ENCODE measurements around the gene PRCC. TPM values are rescaled to one million over a fixed set of nuclear protein-coding genes. Genes with fewer than 3 reads are reported as not detected.
"Not testable (repeated sequence)": the region's sequence is repeated elsewhere in the genome, so short reads cannot be mapped to it uniquely, and the experiment has no call there.

The PRCC gene
- polyA plus RNA-seq, 2 of the 4 experiments (the other 2 are of a cell fraction), result 44.5 to 52.0 TPM

DNA sequence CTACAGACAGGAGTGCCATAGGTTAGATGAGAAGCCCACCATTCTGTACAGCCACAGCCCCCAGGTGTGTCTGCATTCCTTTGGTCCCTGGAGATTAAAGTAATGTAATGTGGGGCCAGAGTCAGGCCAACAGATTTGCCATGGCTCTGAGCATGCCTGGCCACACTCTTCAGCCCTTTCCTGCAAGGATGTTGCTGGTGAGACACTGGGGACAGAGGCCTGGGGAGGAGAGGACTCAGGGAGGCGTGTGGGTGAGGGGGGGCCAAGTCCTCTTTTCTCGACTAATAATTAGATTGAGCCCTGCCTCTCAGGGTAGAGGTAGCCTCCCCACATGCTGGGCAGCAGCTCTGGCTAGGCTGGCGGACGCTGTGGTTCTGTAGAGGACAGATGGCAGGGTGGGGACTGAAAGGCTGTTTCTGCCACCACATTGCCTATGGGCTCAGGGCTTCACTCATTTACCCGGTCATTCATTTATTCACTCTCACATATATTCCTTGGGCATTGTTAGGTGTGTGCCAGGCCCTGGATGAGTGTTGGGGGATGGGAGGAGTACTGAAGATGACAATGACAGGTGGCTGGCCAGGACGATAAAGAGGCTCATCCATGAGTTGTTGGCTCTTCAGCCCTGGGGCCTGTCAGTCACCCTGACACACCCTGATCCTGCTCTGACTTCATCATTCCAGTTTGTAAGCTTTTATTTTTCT, 7.1 kb upstream of the PRCC start:
- POLR2A ChIA-PET, result interaction anchor here (1.0 kb wide), 1 partner anchor 13 kb away, joined by 3 read pairs; no protein-coding TSS in a partner anchor
- Histone ChIP-seq H3K4me2 (no peak overlapping the region), H3K27ac (no peak overlapping the region), H3K4me1 (no peaks in the 10 kb centered on the region), H3K4me3 (no peak overlapping the region), H3K9me3 (no peaks in the 10 kb centered on the region)
- TF ChIP-seq EP300 (IDR thresholded peaks at IDR 0.05) (no peak), HOXB5 (CRISPR knock-in tag; IDR thresholded peaks at IDR 0.05) (no peak), SREBF2 (IDR thresholded peaks at IDR 0.05) (no peak), GATA3 (IDR thresholded peaks at IDR 0.05; ENCODE audit: borderline replicate concordance) (no peak), FOSB (CRISPR knock-in tag; IDR thresholded peaks at IDR 0.05) (no peak), POLR2AphosphoS2 (conservative IDR thresholded peaks at IDR 0.05; ENCODE audit: low read length) (no peak), JUNB (IDR thresholded peaks at IDR 0.05) (no peak), KDM1A (IDR thresholded peaks at IDR 0.05; ENCODE audit: low read depth) (no peak), MAX (IDR thresholded peaks at IDR 0.05) (no peak), RAD21 (conservative IDR thresholded peaks at IDR 0.05 in 1 of 2, IDR thresholded peaks at IDR 0.05 in 1 of 2) (no peak), MAFK (IDR thresholded peaks at IDR 0.05; ENCODE audit: partially characterized antibody) (no peak)
- TF ChIP-seq, protein P1, sequence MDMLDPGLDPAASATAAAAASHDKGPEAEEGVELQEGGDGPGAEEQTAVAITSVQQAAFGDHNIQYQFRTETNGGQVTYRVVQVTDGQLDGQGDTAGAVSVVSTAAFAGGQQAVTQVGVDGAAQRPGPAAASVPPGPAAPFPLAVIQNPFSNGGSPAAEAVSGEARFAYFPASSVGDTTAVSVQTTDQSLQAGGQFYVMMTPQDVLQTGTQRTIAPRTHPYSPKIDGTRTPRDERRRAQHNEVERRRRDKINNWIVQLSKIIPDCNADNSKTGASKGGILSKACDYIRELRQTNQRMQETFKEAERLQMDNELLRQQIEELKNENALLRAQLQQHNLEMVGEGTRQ (IDR thresholded peaks at IDR 0.05), result no peak
- FAIRE-seq (no peak), DNase-seq (ENCODE audit: low read depth in 1 of 2, low spot score in 1 of 2) (no peak), ATAC-seq (peak in 1 of 2 experiments; percentile 56; a peak in 4 of 6 replicates)
- CTCF ChIA-PET, result interaction anchor here (0.6 to 13.3 kb wide), 7 partner anchors 8 to 114 kb away, joined by 3 to 130 read pairs (median 4); partner anchors contain the start of genes ISG20L2 and METTL25B
- 66% methylated on average over 5 of the region's 6 CpGs for WGBS (ENCODE audit: missing lambda C conversion rate)

- TF ChIP-seq PHF8 (IDR thresholded peaks at IDR 0.05; ENCODE audit: borderline replicate concordance, low read depth) (no peak), HEYL (CRISPR knock-in tag; IDR thresholded peaks at IDR 0.05) (no peak), NFE2L2 (conservative IDR thresholded peaks at IDR 0.05; ENCODE audit: low read length) (no peak)
- no peaks in the 10 kb centered on the region for H3K9me3 ChIP-seq
- ChIA-PET POLR2A (interaction anchor here (1.0 to 1.2 kb wide), 2 partner anchors 9 to 13 kb away, joined by 3 to 5 read pairs; partner anchors contain the start of gene HDGF), CTCF (interaction anchor here (0.6 to 13.3 kb wide), 6 partner anchors 9 to 113 kb away, joined by 3 to 130 read pairs (median 4); partner anchors contain the start of genes ISG20L2 and METTL25B)
- FAIRE-seq (no peak), ATAC-seq (no peak), DNase-seq (ENCODE audit: low read depth in 1 of 2, low spot score in 1 of 2) (no peak)
- 80% methylated on average over 4 of the region's 4 CpGs for WGBS (ENCODE audit: missing lambda C conversion rate)
- H3K27ac ChIP-seq, result no peak overlapping the region
- no peak overlapping the region for H3K4me3 ChIP-seq
- H3K4me2 ChIP-seq, result no peak overlapping the region
- peaks cover 3% of the 10 kb centered on the region; the same call in 1 of the 3 replicates for H3K4me1 ChIP-seq
These were observed 6.6 kb upstream of the PRCC start for GRCh38 chr1:156760796-156761104.

DNA sequence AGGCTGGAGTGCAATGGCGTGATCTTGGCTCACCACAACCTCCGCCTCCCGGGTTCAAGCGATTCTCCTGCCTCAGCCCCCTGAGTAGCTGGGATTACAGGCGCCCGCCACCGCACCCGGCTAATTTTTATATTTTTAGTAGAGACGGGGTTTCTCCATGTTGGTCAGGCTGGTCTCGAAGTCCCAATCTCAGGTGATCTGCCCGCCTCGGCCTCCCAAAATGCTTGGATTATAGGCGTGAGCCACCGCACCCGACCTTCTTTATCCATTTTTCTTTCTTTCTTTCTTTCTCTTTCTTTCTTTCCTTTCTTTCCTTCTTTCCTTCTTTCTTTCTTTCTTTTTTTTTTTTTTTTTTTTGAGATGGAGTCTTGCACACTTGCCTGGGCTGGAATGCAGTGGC, 2.2 kb upstream of the PRCC start:
- FAIRE-seq; DNase-seq (ENCODE audit: low read depth in 1 of 2, low spot score in 1 of 2); H3K4me2 ChIP-seq; POLR2A ChIA-PET; H3K4me3 ChIP-seq; H3K9me3 ChIP-seq; H3K27ac ChIP-seq; ATAC-seq: not testable (repeated sequence)
- peaks cover 23% of the 10 kb centered on the region for H3K4me1 ChIP-seq
- WGBS (ENCODE audit: missing lambda C conversion rate), result 96% methylated on average over 15 of the region's 15 CpGs
- CTCF ChIA-PET, result interaction anchor here (1.9 to 13.3 kb wide), 3 partner anchors 18 to 38 kb away, joined by 5 to 130 read pairs (median 5); partner anchors contain the start of genes ISG20L2 and METTL25B

GRCh38 chr1:156765666-156766065, 1.7 kb upstream of the PRCC start:
- H3K4me2 ChIP-seq, result peak overlapping the region; percentile 93

More at GRCh38 chr1:156765666-156766065, 1.7 kb upstream of the PRCC start:
- ATAC-seq (no peak), FAIRE-seq (no peak), DNase-seq (ENCODE audit: low read depth in 1 of 2, low spot score in 1 of 2) (no peak)
- TF ChIP-seq HDAC2 (IDR thresholded peaks at IDR 0.05) (no peak), CBX2 (IDR thresholded peaks at IDR 0.05; ENCODE audit: borderline replicate concordance, low read depth) (no peak), HOXB13 (CRISPR knock-in tag; IDR thresholded peaks at IDR 0.05; ENCODE audit: low read depth) (no peak), CHD2 (IDR thresholded peaks at IDR 0.05; ENCODE audit: low read length, partially characterized antibody) (no peak), NPAS2 (CRISPR knock-in tag; IDR thresholded peaks at IDR 0.05; ENCODE audit: borderline replicate concordance) (no peak), ZFP36 (IDR thresholded peaks at IDR 0.05; ENCODE audit: borderline replicate concordance, partially characterized antibody) (no peak), RNF2 (IDR thresholded peaks at IDR 0.05; ENCODE audit: borderline replicate concordance, low read depth) (no peak), MYC (IDR thresholded peaks at IDR 0.05; ENCODE audit: borderline replicate concordance, low read length) (no peak), GATA3 (IDR thresholded peaks at IDR 0.05; ENCODE audit: borderline replicate concordance) (no peak), HOXA7 (CRISPR knock-in tag; IDR thresholded peaks at IDR 0.05) (no peak), EHF (CRISPR knock-in tag; IDR thresholded peaks at IDR 0.05) (no peak), MAFK (IDR thresholded peaks at IDR 0.05; ENCODE audit: partially characterized antibody) (no peak), KDM1A (IDR thresholded peaks at IDR 0.05; ENCODE audit: low read depth) (no peak), RAD21 (conservative IDR thresholded peaks at IDR 0.05 in 1 of 2, IDR thresholded peaks at IDR 0.05 in 1 of 2) (no peak), SREBF2 (IDR thresholded peaks at IDR 0.05) (no peak), EHMT2 (IDR thresholded peaks at IDR 0.05; ENCODE audit: low read depth) (no peak), ATOH8 (CRISPR knock-in tag; IDR thresholded peaks at IDR 0.05; ENCODE audit: low read depth) (no peak), ZC3H11A (IDR thresholded peaks at IDR 0.05) (no peak)
- POLR2A ChIA-PET, result interaction anchor here (3.9 kb wide), 1 partner anchor 37 kb away, joined by 43 read pairs; the partner anchor contains the start of genes ISG20L2 and METTL25B
- H3K4me1 ChIP-seq, result peaks cover 24% of the 10 kb centered on the region
- peak overlapping the region; percentile 83; the same call in 2 of the 3 replicates for H3K4me3 ChIP-seq
- WGBS (ENCODE audit: missing lambda C conversion rate), result 94% methylated on average over 5 of the region's 5 CpGs
- H3K9me3 ChIP-seq, result no peaks in the 10 kb centered on the region
- CTCF ChIA-PET, result interaction anchor here (0.6 to 13.3 kb wide), 10 partner anchors 14 to 162 kb away, joined by 3 to 130 read pairs (median 5); partner anchors contain the start of genes HDGF, ISG20L2, METTL25B and NTRK1
- peak overlapping the region; percentile 83 to 94 for H3K27ac ChIP-seq

All from A549 (cell line).